SH-SY5Y (cell line): ENCODE measurements around the gene DNAJB13.

Experiments
- GATA2 ChIP-seq: IDR thresholded peaks from 2 replicates; pipeline ENCODE4 v1.6.1; 2011; ENCODE audit warnings: mild to moderate bottlenecking, low read depth, low read length
- GATA3 ChIP-seq: IDR thresholded peaks from 2 replicates; pipeline ENCODE4 v1.6.1; 2011; ENCODE audit warnings: low read depth, mild to moderate bottlenecking, low read length, moderate library complexity

DNA sequence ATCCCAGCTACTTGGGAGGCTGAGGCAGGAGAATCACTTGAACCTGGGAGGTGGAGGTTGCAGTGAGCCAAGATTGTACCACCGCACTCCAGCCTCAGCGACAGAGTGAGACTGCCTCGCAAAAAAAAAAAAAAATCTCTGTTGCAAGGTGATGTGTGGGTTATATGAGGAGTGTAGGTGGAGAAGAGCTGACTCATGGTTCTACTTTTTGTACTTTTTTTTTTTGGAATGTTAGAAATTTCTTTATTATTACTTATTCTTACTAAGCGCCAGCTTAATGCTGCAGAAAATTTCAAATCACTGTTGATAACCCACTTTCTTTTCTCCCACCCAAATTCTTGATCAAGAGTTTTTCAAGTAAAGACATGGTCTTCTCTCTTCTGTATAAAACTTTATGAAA is 29.6 kb upstream of the DNAJB13 start:
- no peak for TF ChIP-seq GATA2
- TF ChIP-seq GATA3 = no peak
